ENCODE data around the gene ADGRL3.
"Not testable (repeated sequence)": the region's sequence is repeated elsewhere in the genome, so short reads cannot be mapped to it uniquely, and the experiment has no call there.

Gene ADGRL3

GRCh38 chr4:61752617-61753016, 552.5 kb downstream of the ADGRL3 start:
- TF ChIP-seq, protein P1, sequence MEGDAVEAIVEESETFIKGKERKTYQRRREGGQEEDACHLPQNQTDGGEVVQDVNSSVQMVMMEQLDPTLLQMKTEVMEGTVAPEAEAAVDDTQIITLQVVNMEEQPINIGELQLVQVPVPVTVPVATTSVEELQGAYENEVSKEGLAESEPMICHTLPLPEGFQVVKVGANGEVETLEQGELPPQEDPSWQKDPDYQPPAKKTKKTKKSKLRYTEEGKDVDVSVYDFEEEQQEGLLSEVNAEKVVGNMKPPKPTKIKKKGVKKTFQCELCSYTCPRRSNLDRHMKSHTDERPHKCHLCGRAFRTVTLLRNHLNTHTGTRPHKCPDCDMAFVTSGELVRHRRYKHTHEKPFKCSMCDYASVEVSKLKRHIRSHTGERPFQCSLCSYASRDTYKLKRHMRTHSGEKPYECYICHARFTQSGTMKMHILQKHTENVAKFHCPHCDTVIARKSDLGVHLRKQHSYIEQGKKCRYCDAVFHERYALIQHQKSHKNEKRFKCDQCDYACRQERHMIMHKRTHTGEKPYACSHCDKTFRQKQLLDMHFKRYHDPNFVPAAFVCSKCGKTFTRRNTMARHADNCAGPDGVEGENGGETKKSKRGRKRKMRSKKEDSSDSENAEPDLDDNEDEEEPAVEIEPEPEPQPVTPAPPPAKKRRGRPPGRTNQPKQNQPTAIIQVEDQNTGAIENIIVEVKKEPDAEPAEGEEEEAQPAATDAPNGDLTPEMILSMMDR (IDR thresholded peaks at IDR 0.05; ENCODE audit: borderline replicate concordance, control extremely low read depth, extremely low read depth, insufficient read depth, missing control alignments) = no peak
- in situ Hi-C loops (cut with MboI; ENCODE audit: low sequenced_read_pairs, unreplicated experiment) = no loop called here
- no peak for DNase-seq (ENCODE audit: low spot score)

DNA sequence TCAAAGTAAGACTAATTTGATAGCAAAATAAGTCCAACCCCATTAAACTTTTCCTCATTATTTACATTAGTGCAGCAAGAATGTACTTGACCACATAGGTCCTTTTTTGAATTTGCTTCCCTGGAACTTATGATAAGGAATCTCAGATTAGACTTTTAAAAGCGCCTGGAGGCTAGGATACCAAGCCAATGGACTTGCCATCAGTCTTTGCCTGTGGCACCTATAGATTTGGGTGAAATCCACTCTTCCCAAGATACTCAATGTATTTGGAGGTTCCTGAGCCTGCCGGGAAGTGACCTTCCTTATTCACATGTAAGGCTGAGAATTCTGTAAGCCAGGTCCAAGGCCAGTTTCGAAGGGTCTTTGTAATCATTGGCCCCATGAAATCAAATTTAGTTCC, 553.6 kb downstream of the ADGRL3 start:
- no peak for DNase-seq (ENCODE audit: low spot score)
- TF ChIP-seq, protein P1 (IDR thresholded peaks at IDR 0.05; ENCODE audit: borderline replicate concordance, control extremely low read depth, extremely low read depth, insufficient read depth, missing control alignments) = no peak
- in situ Hi-C loops (cut with MboI; ENCODE audit: low sequenced_read_pairs, unreplicated experiment) = no loop called here

DNA sequence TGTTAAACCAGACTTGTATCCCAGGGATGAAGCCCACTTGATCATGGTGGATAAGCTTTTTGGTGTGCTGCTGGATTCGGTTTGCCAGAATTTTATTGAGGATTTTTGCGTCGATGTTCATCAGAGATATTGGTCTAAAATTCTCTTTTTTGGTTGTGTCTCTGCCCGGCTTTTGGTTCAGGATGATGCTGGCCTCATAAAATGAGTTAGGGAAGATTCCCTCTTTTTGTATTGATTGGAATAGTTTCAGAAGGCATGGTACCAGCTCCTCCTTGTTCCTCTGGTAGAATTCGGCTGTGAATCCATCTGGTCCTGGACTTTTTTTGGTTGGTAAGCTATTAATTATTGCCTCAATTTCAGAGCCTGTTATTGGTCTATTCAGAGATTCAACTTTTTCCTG, 556.8 kb downstream of the ADGRL3 start:
- in situ Hi-C loops (cut with MboI; ENCODE audit: low sequenced_read_pairs, unreplicated experiment) = not testable (repeated sequence)

DNA sequence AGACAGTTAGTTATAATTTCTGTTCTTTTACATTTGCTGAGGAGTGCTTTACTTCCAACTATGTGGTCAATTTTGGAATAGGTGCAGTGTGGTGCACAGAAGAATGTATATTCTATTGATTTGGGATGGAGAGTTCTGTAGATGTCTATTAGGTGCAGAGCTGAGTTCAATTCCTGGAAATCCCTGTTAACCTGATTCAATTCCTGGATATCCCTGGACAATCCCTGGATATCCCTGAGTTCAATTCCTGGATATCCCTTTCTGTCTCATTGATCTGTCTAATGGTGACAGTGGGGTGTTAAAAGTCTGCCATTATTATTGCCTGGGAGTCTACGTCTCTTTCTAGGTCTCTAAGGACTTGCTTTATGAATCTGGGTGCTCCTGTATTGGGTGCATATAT, 557.9 kb downstream of the ADGRL3 start:
- in situ Hi-C loops (cut with MboI; ENCODE audit: low sequenced_read_pairs, unreplicated experiment) = not testable (repeated sequence)

More for the DNA sequence above, 556.8 kb downstream of the ADGRL3 start:
- not testable (repeated sequence) for DNase-seq (ENCODE audit: low spot score)

DNA sequence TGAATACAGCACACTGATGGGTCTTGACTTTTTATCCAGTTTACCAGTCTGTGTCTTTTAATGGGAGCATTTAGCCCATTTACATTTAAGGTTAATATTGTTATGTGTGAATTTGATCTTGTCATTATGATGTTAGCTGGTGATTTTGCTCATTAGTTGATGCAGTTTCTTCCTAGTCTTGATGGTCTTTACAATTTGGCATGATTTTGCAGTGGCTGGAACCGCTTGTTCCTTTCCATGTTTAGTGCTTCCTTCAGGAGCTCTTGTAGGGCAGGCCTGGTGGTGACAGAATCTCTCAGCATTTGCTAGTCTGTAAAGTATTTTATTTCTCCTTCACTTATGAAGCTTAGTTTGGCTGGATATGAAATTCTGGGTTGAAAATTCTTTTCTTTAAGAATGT, 558.5 kb downstream of the ADGRL3 start:
- in situ Hi-C loops (cut with MboI; ENCODE audit: low sequenced_read_pairs, unreplicated experiment); DNase-seq (ENCODE audit: low spot score): not testable (repeated sequence)

More for the DNA sequence above, 557.9 kb downstream of the ADGRL3 start:
- not testable (repeated sequence) for DNase-seq (ENCODE audit: low spot score)

- in situ Hi-C loops (cut with MboI; ENCODE audit: low sequenced_read_pairs, unreplicated experiment); DNase-seq (ENCODE audit: low spot score): not testable (repeated sequence)
Measured at GRCh38 chr4:61759245-61759644, 559.1 kb downstream of the ADGRL3 start.

DNA sequence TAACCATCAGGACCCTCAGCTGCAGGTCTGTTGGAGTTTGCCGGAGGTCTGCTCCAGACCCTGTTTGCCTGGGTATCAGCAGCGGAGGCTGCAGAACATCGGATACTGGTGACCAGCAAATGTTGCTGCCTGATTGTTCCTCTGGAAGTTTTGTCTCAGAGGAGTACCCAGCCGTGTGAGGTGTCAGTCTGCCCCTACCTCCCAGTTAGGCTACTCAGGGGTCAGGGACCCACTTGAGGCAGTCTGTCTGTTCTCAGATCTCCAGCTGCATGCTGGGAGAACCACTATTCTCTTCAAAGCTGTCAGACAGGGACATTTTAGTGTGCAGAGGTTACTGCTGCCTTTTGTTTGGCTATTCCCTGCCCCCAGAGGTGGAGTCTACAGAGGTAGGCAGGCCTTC, 559.8 kb downstream of the ADGRL3 start:
- in situ Hi-C loops (cut with MboI; ENCODE audit: low sequenced_read_pairs, unreplicated experiment); DNase-seq (ENCODE audit: low spot score): not testable (repeated sequence)

DNA sequence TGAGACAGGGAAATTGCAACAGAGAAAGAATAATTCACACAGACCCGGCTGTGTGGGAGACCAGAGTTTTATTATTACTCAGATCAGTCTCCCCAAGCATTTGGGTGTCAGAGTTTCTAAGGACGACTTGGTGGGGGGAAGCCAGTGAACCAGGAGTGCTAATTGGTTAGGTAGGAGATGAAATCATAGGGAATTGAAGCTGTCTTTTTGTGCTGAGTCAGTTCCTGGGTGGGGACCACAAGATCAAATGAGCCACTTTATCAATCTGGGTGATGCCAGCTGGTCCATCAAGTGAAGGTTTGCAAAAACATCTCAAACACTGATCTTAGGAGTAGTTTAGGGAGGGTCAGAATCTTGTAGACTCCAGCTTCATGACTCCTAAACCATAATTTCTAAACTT, 560.7 kb downstream of the ADGRL3 start:
- in situ Hi-C loops (cut with MboI; ENCODE audit: low sequenced_read_pairs, unreplicated experiment) = no loop called here
- TF ChIP-seq, protein P1 (IDR thresholded peaks at IDR 0.05; ENCODE audit: borderline replicate concordance, control extremely low read depth, extremely low read depth, insufficient read depth, missing control alignments) = no peak
- DNase-seq (ENCODE audit: low spot score) = no peak

- DNase-seq (ENCODE audit: low spot score) = no peak
- in situ Hi-C loops (cut with MboI; ENCODE audit: low sequenced_read_pairs, unreplicated experiment) = no loop called here
- TF ChIP-seq, protein P1 (IDR thresholded peaks at IDR 0.05; ENCODE audit: borderline replicate concordance, control extremely low read depth, extremely low read depth, insufficient read depth, missing control alignments) = no peak
Measured at GRCh38 chr4:61762722-61763627, 562.8 kb downstream of the ADGRL3 start.
